ENCODE results near the gene RELA.

Gene RELA

GRCh38 chr11:65685981-65686380, 23.3 kb upstream of the RELA start:
- no peak for TF ChIP-seq CREB1 (IDR thresholded peaks at IDR 0.05; ENCODE audit: low read depth)
- TF ChIP-seq YY1 (IDR thresholded peaks at IDR 0.05; ENCODE audit: low read depth), result no peak
- TF ChIP-seq TAF1 (IDR thresholded peaks at IDR 0.05; ENCODE audit: low read depth), result no peak
- TF ChIP-seq FOXM1 (IDR thresholded peaks at IDR 0.05; ENCODE audit: borderline replicate concordance, low read depth), result no peak
- no peak for TF ChIP-seq EGR1 (IDR thresholded peaks at IDR 0.05)
- no peak for TF ChIP-seq NFIC (IDR thresholded peaks at IDR 0.05)
- no peak for TF ChIP-seq CEBPB (IDR thresholded peaks at IDR 0.05)
- no peak for TF ChIP-seq REST (IDR thresholded peaks at IDR 0.05; ENCODE audit: low read depth)
- TF ChIP-seq EP300 (IDR thresholded peaks at IDR 0.05; ENCODE audit: borderline replicate concordance), result no peak
- TF ChIP-seq RAD21 (IDR thresholded peaks at IDR 0.05; ENCODE audit: low read depth), result no peak
- TF ChIP-seq TCF12 (IDR thresholded peaks at IDR 0.05; ENCODE audit: low read depth), result no peak
- TF ChIP-seq MAX (IDR thresholded peaks at IDR 0.05), result no peak
- no peak for TF ChIP-seq TEAD4 (IDR thresholded peaks at IDR 0.05)

- TF ChIP-seq CREB1 (IDR thresholded peaks at IDR 0.05; ENCODE audit: low read depth) (no peak), NFIC (IDR thresholded peaks at IDR 0.05) (no peak), EGR1 (IDR thresholded peaks at IDR 0.05) (no peak), ZBTB7A (IDR thresholded peaks at IDR 0.05; ENCODE audit: low read depth) (no peak), FOXM1 (IDR thresholded peaks at IDR 0.05; ENCODE audit: borderline replicate concordance, low read depth) (no peak), TCF12 (IDR thresholded peaks at IDR 0.05; ENCODE audit: low read depth) (no peak), TEAD4 (IDR thresholded peaks at IDR 0.05) (no peak), RAD21 (IDR thresholded peaks at IDR 0.05; ENCODE audit: low read depth) (no peak), CEBPB (IDR thresholded peaks at IDR 0.05) (no peak), EP300 (IDR thresholded peaks at IDR 0.05; ENCODE audit: borderline replicate concordance) (no peak), TAF1 (IDR thresholded peaks at IDR 0.05; ENCODE audit: low read depth) (no peak), YY1 (IDR thresholded peaks at IDR 0.05; ENCODE audit: low read depth) (no peak), REST (IDR thresholded peaks at IDR 0.05; ENCODE audit: low read depth) (no peak)
Observed at GRCh38 chr11:65680192-65680743, 17.6 kb upstream of the RELA start.

- TF ChIP-seq CREB1 (IDR thresholded peaks at IDR 0.05; ENCODE audit: low read depth) (no peak), NFIC (IDR thresholded peaks at IDR 0.05) (no peak), FOXM1 (IDR thresholded peaks at IDR 0.05; ENCODE audit: borderline replicate concordance, low read depth) (no peak), ZBTB7A (IDR thresholded peaks at IDR 0.05; ENCODE audit: low read depth) (no peak), TEAD4 (IDR thresholded peaks at IDR 0.05) (no peak), USF1 (IDR thresholded peaks at IDR 0.05) (no peak), REST (IDR thresholded peaks at IDR 0.05; ENCODE audit: low read depth) (no peak), TAF1 (IDR thresholded peaks at IDR 0.05; ENCODE audit: low read depth) (no peak), TCF12 (IDR thresholded peaks at IDR 0.05; ENCODE audit: low read depth) (no peak), EGR1 (IDR thresholded peaks at IDR 0.05) (no peak), CEBPB (IDR thresholded peaks at IDR 0.05) (no peak)
Observed at GRCh38 chr11:65672982-65673381, 10.3 kb upstream of the RELA start.

GRCh38 chr11:65672180-65672860, 9.6 kb upstream of the RELA start:
- TF ChIP-seq TAF1 (IDR thresholded peaks at IDR 0.05; ENCODE audit: low read depth) (no peak), RAD21 (IDR thresholded peaks at IDR 0.05; ENCODE audit: low read depth) (no peak), USF1 (IDR thresholded peaks at IDR 0.05) (no peak)

Measured in Ishikawa (cell line).